LoVo (cell line): ENCODE results near the gene USH2A.
A peak's percentile ranks its signal among the peaks of the same experiment; 100 is the strongest.
"Not testable (repeated sequence)": the region's sequence is repeated elsewhere in the genome, so short reads cannot be mapped to it uniquely, and the experiment has no call there.

Experiments
- DNase-seq: peaks from one replicate; pipeline ENCODE4 v3.0.0-alpha.2; 2016; ENCODE audit warnings: low spot score

Gene USH2A

GRCh38 chr1:216193839-216194443 lies 229.3 kb downstream of the USH2A start:
- no peak for DNase-seq

DNA sequence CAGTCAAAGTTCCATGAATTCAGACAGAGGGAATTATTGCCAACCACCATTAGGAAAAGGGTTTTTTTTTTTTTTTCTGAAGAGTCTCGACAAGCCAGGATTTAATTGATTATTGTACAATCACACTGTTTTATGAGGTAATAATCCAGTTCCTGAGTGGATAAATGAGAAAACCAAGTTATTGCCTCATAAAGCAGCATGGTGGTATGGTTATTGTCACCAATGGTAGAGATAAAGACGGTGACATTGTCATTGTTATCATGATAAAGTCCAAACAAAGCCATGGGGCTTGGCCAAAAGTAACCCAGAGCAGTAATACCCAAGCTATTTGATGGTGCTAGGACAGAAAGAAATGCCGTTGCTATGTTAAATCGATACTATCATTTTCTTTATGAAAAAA lies 232.8 kb downstream of the USH2A start:
- no peak for DNase-seq

GRCh38 chr1:216186816-216187215 lies 236.4 kb downstream of the USH2A start:
- DNase-seq = peak; percentile 6

DNA sequence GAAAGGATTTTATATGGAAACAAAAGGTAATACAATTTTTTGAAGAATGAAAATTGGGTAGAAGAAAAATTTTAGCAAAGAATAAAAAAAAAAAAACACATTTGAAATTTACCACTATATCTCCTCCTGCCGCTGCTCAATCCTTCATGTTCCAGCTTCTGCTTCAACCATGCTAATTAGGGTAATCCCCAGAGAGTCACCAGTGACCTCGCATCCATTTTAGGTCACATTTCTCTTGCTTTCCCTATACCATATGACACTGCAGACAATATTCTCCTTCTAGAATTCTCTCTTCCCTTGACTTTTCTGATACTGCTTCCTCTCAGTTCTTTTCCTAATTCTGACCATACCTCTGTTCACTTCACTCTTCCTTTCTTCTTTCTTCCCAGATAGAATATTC lies 237.1 kb downstream of the USH2A start:
- DNase-seq = no peak

DNA sequence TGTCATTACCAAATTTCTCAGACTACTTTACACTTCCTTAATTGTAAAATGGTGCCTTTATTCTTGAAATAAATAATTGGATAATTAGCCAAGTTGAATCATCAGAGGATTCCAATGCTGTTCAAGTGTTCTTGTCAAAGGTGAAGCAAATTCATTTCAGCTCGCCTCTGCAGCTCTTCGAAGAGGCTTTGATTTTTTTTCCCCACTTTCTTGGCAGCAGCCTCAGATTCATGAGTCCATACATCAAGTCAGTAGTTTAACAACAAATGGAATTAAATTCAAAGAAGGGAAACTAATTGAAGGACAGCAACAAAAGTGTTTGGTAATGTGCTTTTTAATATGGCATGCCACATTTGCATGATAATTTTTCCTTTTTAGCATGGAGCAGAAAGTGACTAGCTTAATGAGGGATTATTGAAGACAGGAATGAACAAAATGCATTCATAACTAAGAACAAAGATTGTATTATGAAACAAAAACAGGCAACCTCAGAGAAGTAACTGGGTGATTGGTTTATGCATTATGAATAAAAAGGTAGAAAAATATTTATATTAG lies 239.0 kb downstream of the USH2A start:
- DNase-seq = no peak

DNA sequence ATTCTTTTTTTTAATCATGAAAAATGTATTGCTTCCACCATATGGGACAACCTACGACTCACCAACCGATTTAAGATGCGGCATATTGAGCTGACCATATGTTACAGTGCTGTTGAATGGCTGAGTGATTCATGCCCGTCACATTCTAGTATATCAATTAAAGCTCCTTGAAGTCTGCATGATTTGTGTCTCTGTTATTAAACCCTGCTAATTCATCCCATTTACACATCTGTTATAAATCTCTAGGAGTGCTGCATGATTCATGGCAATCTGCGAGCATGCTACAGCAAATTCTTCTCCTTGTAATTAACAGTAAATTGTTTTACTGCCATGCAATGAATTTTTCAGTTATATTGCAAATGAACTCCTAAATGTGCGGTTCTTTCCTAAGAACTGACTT lies 239.8 kb downstream of the USH2A start:
- no peak for DNase-seq

GRCh38 chr1:216183007-216183406 lies 240.2 kb downstream of the USH2A start:
- DNase-seq = no peak

DNA sequence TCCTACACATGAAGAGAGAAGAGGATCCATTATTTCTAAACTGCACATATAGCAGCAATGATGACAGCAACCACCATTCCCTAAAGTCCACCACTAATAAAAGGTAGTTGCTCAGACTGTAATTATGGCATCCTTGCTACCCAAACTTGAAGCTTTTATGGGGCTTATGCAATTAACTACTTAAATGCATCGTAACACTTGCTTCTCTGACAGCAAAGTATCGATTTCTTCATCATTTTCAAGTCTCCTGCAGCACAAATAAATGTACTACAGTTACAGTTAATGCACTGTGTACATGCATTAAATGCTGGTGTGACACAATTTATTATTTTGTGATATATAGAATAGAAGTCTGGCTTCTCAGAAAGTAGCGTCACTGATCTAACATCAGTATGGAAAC lies 241.7 kb downstream of the USH2A start:
- DNase-seq = no peak

- DNase-seq = no peak
Measured at GRCh38 chr1:216178281-216178680, 245.0 kb downstream of the USH2A start.

- no peak for DNase-seq
Measured at GRCh38 chr1:216176970-216177369, 246.3 kb downstream of the USH2A start.

GRCh38 chr1:216175714-216176113 lies 247.5 kb downstream of the USH2A start:
- no peak for DNase-seq

DNA sequence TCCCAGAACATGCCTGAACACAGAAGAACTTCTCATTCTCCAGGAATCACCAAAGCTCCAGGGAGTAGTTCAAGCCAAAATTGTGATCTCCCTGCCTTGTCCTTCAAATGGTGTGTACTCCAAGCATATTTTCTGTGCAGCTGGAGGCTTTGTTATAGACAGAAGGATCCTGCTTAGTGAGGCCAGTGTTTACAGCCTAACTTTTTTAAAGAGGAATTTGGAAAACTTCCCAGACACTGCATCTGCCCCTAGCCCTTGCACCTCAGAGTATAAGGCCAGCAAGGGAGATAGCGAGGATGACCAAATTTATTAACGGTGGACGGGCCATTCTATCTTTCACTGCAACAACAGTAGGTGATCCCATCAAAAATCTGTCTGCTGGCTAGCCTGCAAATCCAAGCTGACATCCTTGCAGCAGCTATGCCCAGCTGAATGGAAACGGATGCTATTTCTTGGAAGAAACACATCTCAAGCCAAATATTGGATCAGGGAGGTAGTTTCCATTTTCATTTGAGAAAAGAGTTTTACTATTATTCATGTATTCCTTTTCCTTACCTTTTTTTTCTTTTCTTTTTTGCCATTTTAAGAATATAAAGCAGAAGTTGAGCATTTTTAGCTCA lies 249.8 kb downstream of the USH2A start:
- DNase-seq = no peak

DNA sequence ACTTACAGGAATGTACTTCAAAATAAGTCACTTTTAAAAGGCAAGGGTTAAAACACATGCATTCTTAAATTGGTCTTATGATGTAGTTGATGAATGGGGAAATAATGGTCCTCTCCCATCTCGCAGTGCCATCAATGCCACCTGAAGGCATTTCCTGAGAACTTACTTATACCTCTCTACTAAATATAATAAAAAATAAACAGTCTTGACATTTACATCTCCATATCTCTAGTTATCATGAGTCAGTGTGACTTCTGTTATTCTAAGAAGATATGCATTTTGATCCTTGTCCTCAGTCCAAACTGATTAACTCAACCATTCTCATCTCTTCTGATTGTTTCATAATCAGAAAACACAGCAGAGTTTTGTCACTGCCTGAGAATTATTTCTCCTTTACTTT lies 253.9 kb downstream of the USH2A start:
- no peak for DNase-seq

DNA sequence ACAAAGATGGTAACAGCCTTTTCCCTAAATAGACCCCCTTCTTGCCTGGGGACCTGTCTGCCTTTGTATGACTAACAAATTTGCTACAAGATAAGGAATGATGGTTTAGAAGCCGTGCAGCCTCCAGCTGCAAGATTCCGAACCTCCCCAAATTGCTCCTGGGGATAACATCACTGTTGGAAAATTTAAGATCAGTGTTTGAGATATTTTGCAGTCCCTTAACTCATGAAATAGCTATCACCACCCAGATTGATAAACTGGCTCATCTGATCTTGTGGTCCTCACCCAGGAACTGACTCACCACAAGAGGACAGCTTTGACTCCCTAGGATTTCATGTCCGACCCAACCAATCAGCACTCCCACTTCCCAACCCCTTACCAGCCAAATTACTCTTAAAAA lies 254.7 kb downstream of the USH2A start:
- no peak for DNase-seq

- no peak for DNase-seq
Measured at GRCh38 chr1:216154063-216154462, 269.2 kb downstream of the USH2A start.

DNA sequence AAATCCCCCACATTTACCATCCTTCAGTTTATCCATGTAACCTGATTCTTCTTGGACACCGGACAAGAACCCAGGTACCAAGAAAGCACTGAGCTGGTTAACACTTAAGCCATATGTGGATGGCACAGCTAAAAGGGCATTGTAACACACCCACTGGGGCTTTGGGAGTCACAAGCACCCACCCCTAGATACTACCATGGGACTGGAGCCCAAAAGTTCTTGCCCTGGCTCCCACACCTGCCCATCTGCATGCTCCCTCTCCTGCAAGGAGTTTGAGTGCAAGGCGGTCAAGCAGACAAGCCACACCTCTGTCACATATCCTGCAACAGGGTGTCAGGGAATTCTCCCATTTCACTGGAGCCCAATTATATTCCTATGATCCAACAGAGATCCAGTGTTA lies 270.1 kb downstream of the USH2A start:
- DNase-seq = no peak

- not testable (repeated sequence) for DNase-seq
Measured at GRCh38 chr1:216145451-216146018, 277.7 kb downstream of the USH2A start.

- no peak for DNase-seq
Measured at GRCh38 chr1:216144661-216145450, 278.4 kb downstream of the USH2A start.

- DNase-seq = no peak
Measured at GRCh38 chr1:216142921-216143320, 280.3 kb downstream of the USH2A start.

DNA sequence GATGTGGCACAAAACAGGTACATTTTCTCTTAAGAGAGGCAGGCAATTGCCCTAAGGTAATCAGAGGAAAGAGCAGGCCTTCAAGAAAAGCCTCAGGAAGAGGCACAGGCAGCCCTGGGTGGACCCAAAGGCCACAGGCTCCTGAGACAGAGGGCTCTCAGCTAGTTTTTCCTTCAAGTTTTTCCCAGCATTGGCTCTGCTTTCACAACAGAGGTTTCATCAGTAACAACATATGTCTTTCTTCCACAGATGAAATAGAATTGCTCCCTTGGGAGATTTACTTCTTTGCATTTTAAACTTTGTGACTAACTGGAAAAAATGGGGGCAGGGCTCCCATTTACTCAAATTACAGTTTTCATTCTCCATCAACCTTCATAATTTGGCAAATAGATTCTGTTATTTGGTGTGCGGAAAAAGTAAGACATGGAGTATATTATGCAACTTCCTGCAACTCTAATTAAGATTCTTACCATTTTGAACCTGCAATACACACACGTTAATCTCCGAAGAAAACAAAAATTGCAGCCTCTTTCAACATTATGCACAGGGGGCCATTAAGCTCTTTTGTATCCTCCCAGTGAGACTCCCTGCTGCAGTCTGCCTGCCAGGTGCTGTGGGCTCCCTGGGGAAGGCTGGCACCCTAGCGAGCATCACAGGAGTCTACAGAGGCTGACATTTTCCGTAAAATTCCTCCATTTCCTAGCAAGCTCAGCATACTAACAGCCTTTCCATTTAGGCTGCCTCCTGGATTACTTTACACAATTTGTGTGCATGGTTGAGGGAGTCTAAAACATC lies 282.3 kb downstream of the USH2A start:
- no peak for DNase-seq

DNA sequence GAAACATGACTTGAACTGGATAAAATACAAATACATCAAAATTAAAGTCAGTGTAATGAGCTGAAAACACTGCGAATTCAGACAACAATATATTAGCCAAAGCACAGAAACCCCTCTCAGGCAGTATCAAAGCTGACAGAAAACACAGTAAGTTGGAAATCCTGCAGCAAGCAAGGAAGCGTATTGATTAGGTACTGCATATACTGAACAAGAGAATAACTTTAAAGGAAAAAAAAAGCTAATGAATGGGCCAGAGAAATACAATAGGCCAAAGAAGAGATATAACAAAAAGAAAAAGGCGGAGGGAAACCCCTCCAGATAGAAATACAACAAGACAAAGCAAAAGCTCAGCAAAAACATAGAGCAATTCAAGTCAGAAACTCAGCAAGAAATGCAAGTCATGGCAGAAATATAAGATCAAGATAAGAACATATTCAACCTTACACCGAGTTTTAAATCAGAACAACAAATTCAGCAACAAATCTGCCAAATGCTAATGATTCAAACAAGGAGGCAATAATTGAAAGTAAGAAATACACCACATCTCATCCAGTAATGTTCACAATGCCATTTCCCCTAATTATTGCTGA lies 299.0 kb downstream of the USH2A start:
- no peak for DNase-seq
